ENCODE results near the gene PARD3B. TPM values are rescaled to one million over a fixed set of nuclear protein-coding genes. Genes with fewer than 3 reads are reported as not detected.

The PARD3B gene
- total and polyA plus RNA-seq, 7 donors, result 0.42 to 6.0 (median 4.8) TPM

DNA sequence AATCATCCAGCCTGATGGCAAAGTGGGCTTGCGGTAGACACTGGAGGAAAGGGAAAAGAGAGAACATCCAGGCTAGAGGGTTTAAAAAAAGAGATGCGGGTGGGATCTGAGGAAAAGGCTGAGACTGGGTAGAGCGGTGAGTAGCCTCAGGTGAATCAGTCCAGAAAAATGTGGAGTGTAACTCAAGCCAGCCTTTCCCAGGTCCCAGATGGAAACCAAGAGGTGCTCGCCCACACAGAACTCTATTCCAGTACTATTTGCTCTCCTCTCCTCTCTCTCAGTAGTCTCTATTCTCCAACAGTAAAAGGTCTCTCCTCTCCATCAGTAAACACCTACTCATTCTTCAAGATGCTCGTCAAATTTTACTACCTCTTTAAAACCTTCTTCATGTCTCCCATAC, 1098.7 kb downstream of the PARD3B start:
- DNase-seq (no peak), ATAC-seq (no peak)
- WGBS, 3 donors, result 89 to 93% (median 91%) methylated on average over 5 of the region's 5 CpGs
- H3K4me3 ChIP-seq, result no peak overlapping the region
- H3K9me3 ChIP-seq, result no peaks in the 10 kb centered on the region
- H3K27me3 ChIP-seq (ENCODE audit: insufficient read depth in 3 of 3, low read length in 2 of 3), result no peaks in the 10 kb centered on the region
- no peaks in the 10 kb centered on the region for H3K4me1 ChIP-seq
- no peaks in the 10 kb centered on the region for H3K36me3 ChIP-seq (ENCODE audit: insufficient read depth in 1 of 2, low read depth in 1 of 2)
- intact Hi-C loops (cut with DNase I), result no loop called here
- TF ChIP-seq CTCF (IDR thresholded peaks at IDR 0.05), result no peak
- H3K27ac ChIP-seq, result no peak overlapping the region

DNA sequence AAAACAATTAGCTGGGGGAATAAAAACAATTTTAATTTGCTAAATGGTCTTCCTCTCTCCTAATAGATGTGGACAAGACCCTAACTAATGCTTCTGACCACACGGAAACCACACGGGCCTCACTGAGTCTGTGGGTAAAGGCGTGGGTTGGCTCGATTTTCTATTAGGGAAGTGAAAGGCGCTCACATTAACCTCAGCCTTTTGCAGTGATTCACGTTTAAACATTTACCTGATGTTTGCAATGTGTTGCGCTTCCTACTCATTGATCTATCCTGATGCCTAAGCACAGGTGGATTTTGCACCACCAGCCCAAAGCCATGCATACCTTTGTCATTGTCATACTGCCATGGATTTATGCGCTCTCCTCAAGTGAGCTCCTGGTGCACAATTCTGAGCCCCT, 1101.4 kb downstream of the PARD3B start:
- intact Hi-C loops (cut with DNase I), result no loop called here
- H3K4me3 ChIP-seq, result no peak overlapping the region
- no peaks in the 10 kb centered on the region for H3K36me3 ChIP-seq (ENCODE audit: insufficient read depth in 1 of 2, low read depth in 1 of 2)
- no peak overlapping the region for H3K27ac ChIP-seq
- H3K4me1 ChIP-seq, result no peaks in the 10 kb centered on the region
- DNase-seq, result no peak
- no peak for TF ChIP-seq CTCF (IDR thresholded peaks at IDR 0.05)
- no peak for ATAC-seq
- WGBS, 3 donors, result 85 to 92% (median 90%) methylated on average over 8 of the region's 8 CpGs
- no peaks in the 10 kb centered on the region for H3K27me3 ChIP-seq (ENCODE audit: insufficient read depth in 3 of 3, low read length in 2 of 3)
- H3K9me3 ChIP-seq, result no peaks in the 10 kb centered on the region

- DNase-seq (no peak), ATAC-seq (no peak)
- 69 to 80% (median 72%) methylated on average over 4 of the region's 4 CpGs for WGBS, 3 donors
Measured at GRCh38 chr2:205650450-205650849, 1105.2 kb downstream of the PARD3B start.

GRCh38 chr2:205650931-205651330, 1105.7 kb downstream of the PARD3B start:
- WGBS, 3 donors, result 96 to 100% (median 99%) methylated on average over 7 of the region's 7 CpGs
- Histone ChIP-seq H3K27me3 (ENCODE audit: insufficient read depth in 3 of 3, low read length in 2 of 3) (no peaks in the 10 kb centered on the region), H3K27ac (no peak overlapping the region), H3K4me3 (no peak overlapping the region), H3K9me3 (no peaks in the 10 kb centered on the region), H3K36me3 (ENCODE audit: insufficient read depth in 1 of 2, low read depth in 1 of 2) (no peaks in the 10 kb centered on the region), H3K4me1 (no peaks in the 10 kb centered on the region)
- no peak for ATAC-seq
- no peak for TF ChIP-seq CTCF (IDR thresholded peaks at IDR 0.05)
- DNase-seq, result no peak
- intact Hi-C loops (cut with DNase I), result no loop called here

More at GRCh38 chr2:205650450-205650849, 1105.2 kb downstream of the PARD3B start:
- TF ChIP-seq CTCF (IDR thresholded peaks at IDR 0.05), result no peak
- Histone ChIP-seq H3K4me3 (no peak overlapping the region), H3K9me3 (no peaks in the 10 kb centered on the region), H3K27me3 (ENCODE audit: insufficient read depth in 3 of 3, low read length in 2 of 3) (no peaks in the 10 kb centered on the region), H3K4me1 (no peaks in the 10 kb centered on the region), H3K27ac (no peak overlapping the region), H3K36me3 (ENCODE audit: insufficient read depth in 1 of 2, low read depth in 1 of 2) (no peaks in the 10 kb centered on the region)
- intact Hi-C loops (cut with DNase I), result no loop called here

DNA sequence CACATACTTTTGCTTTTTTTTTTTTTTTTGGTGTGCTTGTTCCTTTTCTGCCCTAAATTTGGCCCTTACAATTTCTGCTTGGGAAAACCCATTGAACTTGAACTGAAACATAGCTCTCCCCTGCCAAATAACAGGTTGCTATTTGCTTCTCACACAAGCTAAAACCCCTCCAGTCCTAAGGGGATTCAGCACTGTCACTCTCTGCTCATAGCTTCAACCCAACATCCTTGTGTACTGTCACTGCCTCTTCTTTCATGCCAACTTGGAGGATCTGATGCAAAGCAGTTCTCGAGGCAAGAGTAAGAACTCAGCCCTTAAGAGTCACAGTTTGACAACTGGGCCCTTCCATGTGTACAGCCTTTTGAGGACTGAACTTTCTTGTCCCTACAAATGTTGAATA, 1106.4 kb downstream of the PARD3B start:
- no peak for ATAC-seq
- Histone ChIP-seq H3K4me3 (no peak overlapping the region), H3K27me3 (ENCODE audit: insufficient read depth in 3 of 3, low read length in 2 of 3) (no peaks in the 10 kb centered on the region), H3K9me3 (no peaks in the 10 kb centered on the region), H3K36me3 (ENCODE audit: insufficient read depth in 1 of 2, low read depth in 1 of 2) (no peaks in the 10 kb centered on the region), H3K27ac (no peak overlapping the region), H3K4me1 (no peaks in the 10 kb centered on the region)
- no peak for DNase-seq
- no peak for TF ChIP-seq CTCF (IDR thresholded peaks at IDR 0.05)
- intact Hi-C loops (cut with DNase I), result no loop called here
- 0% methylated on average over 1 of the region's 1 CpG for WGBS, 3 donors
